AG10803 (cell line): Measurements from ENCODE around the gene DUSP16.

Source experiments
- DNase-seq: peaks from one replicate; pipeline ENCODE4 v3.0.0; 2010; ENCODE audit warnings: low read depth
- H3K4me3 ChIP-seq: 2 replicates; pipeline ENCODE4 v1.5.1; 2011; ENCODE audit warnings: mild to moderate bottlenecking, low read length, control low read depth
- TF ChIP-seq, protein P1 (sequence below): conservative IDR thresholded peaks from 2 replicates; pipeline ENCODE4 v1.5.1; 2011; ENCODE audit warnings: mild to moderate bottlenecking, low read length, control low read depth, inconsistent platforms

The DUSP16 gene

GRCh38 chr12:12510551-12510950 is 52.1 kb downstream of the DUSP16 start:
- no peak for DNase-seq
- no peak overlapping the region for H3K4me3 ChIP-seq
- TF ChIP-seq, protein P1, sequence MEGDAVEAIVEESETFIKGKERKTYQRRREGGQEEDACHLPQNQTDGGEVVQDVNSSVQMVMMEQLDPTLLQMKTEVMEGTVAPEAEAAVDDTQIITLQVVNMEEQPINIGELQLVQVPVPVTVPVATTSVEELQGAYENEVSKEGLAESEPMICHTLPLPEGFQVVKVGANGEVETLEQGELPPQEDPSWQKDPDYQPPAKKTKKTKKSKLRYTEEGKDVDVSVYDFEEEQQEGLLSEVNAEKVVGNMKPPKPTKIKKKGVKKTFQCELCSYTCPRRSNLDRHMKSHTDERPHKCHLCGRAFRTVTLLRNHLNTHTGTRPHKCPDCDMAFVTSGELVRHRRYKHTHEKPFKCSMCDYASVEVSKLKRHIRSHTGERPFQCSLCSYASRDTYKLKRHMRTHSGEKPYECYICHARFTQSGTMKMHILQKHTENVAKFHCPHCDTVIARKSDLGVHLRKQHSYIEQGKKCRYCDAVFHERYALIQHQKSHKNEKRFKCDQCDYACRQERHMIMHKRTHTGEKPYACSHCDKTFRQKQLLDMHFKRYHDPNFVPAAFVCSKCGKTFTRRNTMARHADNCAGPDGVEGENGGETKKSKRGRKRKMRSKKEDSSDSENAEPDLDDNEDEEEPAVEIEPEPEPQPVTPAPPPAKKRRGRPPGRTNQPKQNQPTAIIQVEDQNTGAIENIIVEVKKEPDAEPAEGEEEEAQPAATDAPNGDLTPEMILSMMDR, result no peak

DNA sequence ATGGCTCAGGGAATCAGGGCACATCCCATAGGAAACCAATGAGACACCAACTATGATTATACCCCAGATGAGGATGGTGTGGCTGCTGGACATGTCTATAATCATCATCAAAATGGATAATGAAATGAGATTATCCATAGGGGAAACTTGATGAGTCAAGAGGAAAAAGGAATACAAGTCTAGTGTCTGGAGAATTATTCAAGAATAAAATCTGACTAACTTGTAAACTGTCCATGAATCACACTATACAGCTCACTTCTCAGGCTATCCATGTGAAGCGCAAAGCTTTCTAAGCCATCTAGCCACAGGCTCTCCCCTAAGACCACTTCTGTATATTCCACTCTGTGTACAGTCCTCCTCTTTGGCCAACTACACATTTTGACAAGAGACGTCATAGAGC is 52.5 kb downstream of the DUSP16 start:
- H3K4me3 ChIP-seq, result no peak overlapping the region
- TF ChIP-seq, protein P1, result no peak
- DNase-seq, result peak; percentile 54

- no peak overlapping the region for H3K4me3 ChIP-seq
- TF ChIP-seq, protein P1, result no peak
- DNase-seq, result peak; percentile 63
Observed at GRCh38 chr12:12508612-12509011, 54.1 kb downstream of the DUSP16 start.

DNA sequence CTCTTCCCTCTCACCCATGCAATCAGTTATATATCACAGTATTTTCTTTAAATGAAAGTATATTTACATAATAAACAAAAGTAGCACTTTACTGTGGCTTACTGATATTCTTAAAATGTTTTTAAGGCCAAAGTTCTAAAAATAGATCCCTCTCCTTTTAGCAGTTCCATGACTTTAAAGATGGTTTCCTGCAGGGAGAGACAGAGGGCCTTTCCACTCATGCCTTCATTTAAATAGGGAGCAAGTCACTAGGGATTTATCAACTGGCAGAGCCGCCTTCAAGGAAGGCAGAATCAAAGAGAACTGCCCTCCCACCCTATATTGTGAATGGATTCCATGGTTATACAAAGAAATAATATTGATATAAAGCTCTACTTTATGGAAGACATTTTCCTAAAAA is 55.5 kb downstream of the DUSP16 start:
- no peak for DNase-seq
- no peak overlapping the region for H3K4me3 ChIP-seq
- TF ChIP-seq, protein P1, result no peak

- peak overlapping the region; percentile 48 for H3K4me3 ChIP-seq
- peak; percentile 83 for DNase-seq
- TF ChIP-seq, protein P1, result no peak
Observed at GRCh38 chr12:12506496-12506890, 56.2 kb downstream of the DUSP16 start.

GRCh38 chr12:12505544-12506495 is 56.8 kb downstream of the DUSP16 start:
- peak overlapping the region; percentile 48 for H3K4me3 ChIP-seq
- peak; percentile 82 for DNase-seq
- TF ChIP-seq, protein P1, result no peak

GRCh38 chr12:12503384-12504078 is 59.1 kb downstream of the DUSP16 start:
- TF ChIP-seq, protein P1, result no peak
- DNase-seq, result no peak
- H3K4me3 ChIP-seq, result no peak overlapping the region
